Central memory CD4-positive, alpha-beta T cell (primary cell): ENCODE measurements around the gene MEIS2.

Source experiments
- DNase-seq: peaks from one replicate; pipeline ENCODE4 v3.0.0; 2022

Gene MEIS2

GRCh38 chr15:36924034-36924433 is 176.3 kb downstream of the MEIS2 start:
- no peak for DNase-seq

- DNase-seq, result no peak
Observed at GRCh38 chr15:36921484-36922091, 178.8 kb downstream of the MEIS2 start.

GRCh38 chr15:36917411-36918267 is 182.7 kb downstream of the MEIS2 start:
- DNase-seq, result no peak

GRCh38 chr15:36914960-36915808 is 185.2 kb downstream of the MEIS2 start:
- no peak for DNase-seq

GRCh38 chr15:36914466-36914865 is 185.9 kb downstream of the MEIS2 start:
- DNase-seq, result no peak

- DNase-seq, result no peak
Observed at GRCh38 chr15:36912311-36912712, 188.0 kb downstream of the MEIS2 start.

GRCh38 chr15:36911322-36911944 is 188.9 kb downstream of the MEIS2 start:
- no peak for DNase-seq

- DNase-seq, result no peak
Observed at GRCh38 chr15:36908991-36909390, 191.4 kb downstream of the MEIS2 start.

GRCh38 chr15:36907295-36907694 is 193.1 kb downstream of the MEIS2 start:
- DNase-seq, result no peak

- DNase-seq, result no peak
Observed at GRCh38 chr15:36905908-36906307, 194.4 kb downstream of the MEIS2 start.

GRCh38 chr15:36904715-36905114 is 195.6 kb downstream of the MEIS2 start:
- no peak for DNase-seq

GRCh38 chr15:36903922-36904556 is 196.3 kb downstream of the MEIS2 start:
- DNase-seq, result no peak

- DNase-seq, result no peak
Observed at GRCh38 chr15:36903195-36903594, 197.2 kb downstream of the MEIS2 start.

- no peak for DNase-seq
Observed at GRCh38 chr15:36901012-36901411, 199.3 kb downstream of the MEIS2 start.

- DNase-seq, result no peak
Observed at GRCh38 chr15:36899696-36900095, 200.7 kb downstream of the MEIS2 start.

- DNase-seq, result no peak
Observed at GRCh38 chr15:36898536-36899126, 201.7 kb downstream of the MEIS2 start.

GRCh38 chr15:36897834-36898233 is 202.5 kb downstream of the MEIS2 start:
- DNase-seq, result no peak

- no peak for DNase-seq
Observed at GRCh38 chr15:36896949-36897348, 203.4 kb downstream of the MEIS2 start.

GRCh38 chr15:36894075-36894474 is 206.3 kb downstream of the MEIS2 start:
- DNase-seq, result no peak

- no peak for DNase-seq
Observed at GRCh38 chr15:36893276-36893675, 207.1 kb downstream of the MEIS2 start.

GRCh38 chr15:36888011-36888992 is 212.0 kb downstream of the MEIS2 start:
- no peak for DNase-seq
